GM23338 (cell line): Measurements from ENCODE around the gene SH3RF3. TPM values are rescaled to one million over a fixed set of nuclear protein-coding genes. Genes with fewer than 3 reads are reported as not detected.

Experiments used
- ATAC-seq: fragments of 200-7000 bp; cut with Tn5 transposase; 3 replicates; pipeline ENCODE4 v1.9.1; 2020
- DNase-seq: peaks from one replicate; pipeline ENCODE4 v3.0.0-alpha.2; 2015; ENCODE audit warnings: low spot score
- H2AFZ ChIP-seq: fragments of 200-600 bp; sonication (generic); 2 replicates; pipeline ENCODE4 v1.8.0; 2016; ENCODE audit warnings: antibody characterized with exemption, mild to moderate bottlenecking, moderate library complexity
- H3F3A ChIP-seq: fragments of 200-600 bp; sonication (generic); replicated peaks from 2 replicates; pipeline ENCODE4 v1.8.0; 2017; ENCODE audit warnings: antibody characterized with exemption, mixed run types, low read depth
- H3K27ac ChIP-seq: fragments of 200-600 bp; sonication (generic); 2 replicates; pipeline ENCODE4 v1.6.1; 2016; ENCODE audit warnings: low read depth
- H3K27me3 ChIP-seq: fragments of 200-600 bp; sonication (generic); 2 replicates; pipeline ENCODE4 v1.8.0; 2016; ENCODE audit warnings: mild to moderate bottlenecking, mixed run types, moderate library complexity; ENCODE audit not compliant: insufficient read depth
- H3K36me3 ChIP-seq: fragments of 200-600 bp; sonication (generic); 2 replicates; pipeline ENCODE4 v1.8.0; 2016; ENCODE audit warnings: mild to moderate bottlenecking; ENCODE audit not compliant: insufficient read depth
- H3K4me1 ChIP-seq: fragments of 200-600 bp; sonication (generic); 2 replicates; pipeline ENCODE4 v1.8.0; 2016; ENCODE audit warnings: mild to moderate bottlenecking, moderate library complexity; ENCODE audit not compliant: insufficient read depth
- H3K4me2 ChIP-seq: fragments of 200-600 bp; sonication (generic); 2 replicates; pipeline ENCODE4 v1.7.1; 2017; ENCODE audit warnings: mixed run types
- H3K4me3 ChIP-seq: fragments of 200-600 bp; sonication (generic); 2 replicates; pipeline ENCODE4 v1.6.1; 2016; ENCODE audit warnings: mixed run types
- H3K79me2 ChIP-seq: fragments of 200-600 bp; sonication (generic); replicated peaks from 2 replicates; pipeline ENCODE4 v1.8.0; 2017; ENCODE audit warnings: mild to moderate bottlenecking; ENCODE audit not compliant: insufficient read depth
- H3K9me2 ChIP-seq: fragments of 200-600 bp; sonication (generic); 2 replicates; pipeline ENCODE4 v1.8.0; 2017; ENCODE audit not compliant: insufficient read depth
- H4K20me1 ChIP-seq: fragments of 200-600 bp; sonication (generic); replicated peaks from 2 replicates; pipeline ENCODE4 v1.8.0; 2017; ENCODE audit warnings: mild to moderate bottlenecking; ENCODE audit not compliant: insufficient read depth
- H3K27ac Mint-ChIP-seq: 2 replicates; pipeline ENCODE4 v1.8.0; 2020; ENCODE audit warnings: inconsistent platforms, mild to moderate bottlenecking, moderate library complexity, mixed read lengths
- H3K27me3 Mint-ChIP-seq: 3 replicates; pipeline ENCODE4 v1.8.0; 2022; ENCODE audit warnings: low read depth, mild to moderate bottlenecking, moderate library complexity, mixed read lengths, inconsistent platforms; ENCODE audit not compliant: insufficient read depth, poor library complexity
- H3K36me3 Mint-ChIP-seq: 3 replicates; pipeline ENCODE4 v1.8.0; 2021; ENCODE audit warnings: low read depth, mild to moderate bottlenecking, inconsistent platforms, moderate library complexity, mixed read lengths
- H3K4me1 Mint-ChIP-seq: 3 replicates; pipeline ENCODE4 v1.8.0; 2020; ENCODE audit warnings: mild to moderate bottlenecking, inconsistent platforms, mixed read lengths
- H3K4me3 Mint-ChIP-seq: 3 replicates; pipeline ENCODE4 v1.8.0; 2021; ENCODE audit warnings: moderate library complexity, mild to moderate bottlenecking, inconsistent platforms, mixed read lengths
- H3K9me3 Mint-ChIP-seq: 3 replicates; pipeline ENCODE4 v1.8.0; 2020; ENCODE audit warnings: moderate library complexity, mild to moderate bottlenecking, inconsistent platforms, mixed read lengths
- CREB1 ChIP-seq: fragments of 250-450 bp; sonication (Bioruptor Pico); IDR thresholded peaks from 2 replicates; pipeline ENCODE4 v1.5.0; 2020; ENCODE audit warnings: low read depth, mild to moderate bottlenecking, moderate library complexity
- CTCF ChIP-seq, 2 experiments: fragments of 200-600 bp in 1 of 2; sonication (generic) in 1 of 2; conservative IDR thresholded peaks; 2 replicates each; pipeline versions ENCODE4 v1.5.1 to v1.6.1; 2016 to 2017; ENCODE audit warnings: antibody characterized with exemption in 2 of 2, low read depth in 2 of 2, mild to moderate bottlenecking in 2 of 2, moderate library complexity in 1 of 2
- ETS1 ChIP-seq: IDR thresholded peaks from 2 replicates; pipeline ENCODE4 v1.6.1; 2016; ENCODE audit warnings: antibody characterized with exemption
- EZH2 ChIP-seq: fragments of 200-600 bp; sonication (generic); IDR thresholded peaks from one replicate; pipeline ENCODE4 v1.8.0; 2017; ENCODE audit warnings: antibody characterized with exemption, mild to moderate bottlenecking, low read depth; ENCODE audit not compliant: unreplicated experiment
- NANOG ChIP-seq: IDR thresholded peaks from 2 replicates; pipeline ENCODE4 v1.6.1; 2016; ENCODE audit warnings: antibody characterized with exemption, borderline replicate concordance
- REST ChIP-seq: IDR thresholded peaks from one replicate; pipeline ENCODE4 v1.6.1; 2018; ENCODE audit warnings: antibody characterized with exemption; ENCODE audit not compliant: unreplicated experiment
- STAT1 ChIP-seq: IDR thresholded peaks from one replicate; pipeline ENCODE4 v1.6.1; 2016; ENCODE audit warnings: antibody characterized with exemption; ENCODE audit not compliant: unreplicated experiment
- ZNF331 ChIP-seq: fragments of 250-450 bp; sonication (Bioruptor Pico); IDR thresholded peaks from 2 replicates; pipeline ENCODE4 v1.5.0; 2020; ENCODE audit warnings: low read depth, mild to moderate bottlenecking, moderate library complexity
- ZNF462 ChIP-seq: fragments of 250-450 bp; sonication (Bioruptor Pico); IDR thresholded peaks from 2 replicates; pipeline ENCODE4 v1.5.0; 2020; ENCODE audit warnings: mild to moderate bottlenecking, moderate library complexity
- polyA plus RNA-seq: library from polyadenylated mRNA; unstranded; fragments of >200 nt; fragmentation: Nextera tagmentation; extraction: Ambion mirVana; gene quantifications from 2 replicates; pipeline ENCODE4 v1.2.1, GENCODE V29; 2016
- total RNA-seq: library from RNA; depleted of rRNA; stranded (reverse); fragments of >200 nt; shearing (Covaris generic); gene quantifications from 2 replicates; pipeline ENCODE4 v1.2.3, GENCODE V29; 2014

SH3RF3 gene
- total and polyA plus RNA-seq, 2 experiments from 2014 or later, result 0.11 to 0.63 TPM

- H3K4me3 Mint-ChIP-seq, result no peak overlapping the region
- no peak for ATAC-seq
- Histone ChIP-seq H3K4me1 (no peaks in the 10 kb centered on the region), H3K79me2 (no peaks in the 10 kb centered on the region), H3K27ac (no peak overlapping the region), H2AFZ (no peak overlapping the region), H3K4me2 (no peak overlapping the region), H3K9me2 (no peaks in the 10 kb centered on the region), H3K27me3 (no peaks in the 10 kb centered on the region), H4K20me1 (no peaks in the 10 kb centered on the region), H3F3A (no peaks in the 10 kb centered on the region), H3K36me3 (no peaks in the 10 kb centered on the region), H3K4me3 (no peak overlapping the region)
- H3K9me3 Mint-ChIP-seq, result no peaks in the 10 kb centered on the region
- H3K27ac Mint-ChIP-seq, result no peak overlapping the region
- no peaks in the 10 kb centered on the region for H3K36me3 Mint-ChIP-seq
- DNase-seq, result no peak
- peaks cover 4% of the 10 kb centered on the region for H3K27me3 Mint-ChIP-seq
- no peak for TF ChIP-seq ZNF462 (CRISPR knock-in tag)
- no peak for TF ChIP-seq EZH2
- TF ChIP-seq STAT1, result no peak
- no peak for TF ChIP-seq NANOG
- peaks cover 18% of the 10 kb centered on the region for H3K4me1 Mint-ChIP-seq
Measured at GRCh38 chr2:109393662-109393972, 264.6 kb downstream of the SH3RF3 start.

GRCh38 chr2:109395494-109396201 lies 266.6 kb downstream of the SH3RF3 start:
- Mint-ChIP-seq H3K9me3 (no peaks in the 10 kb centered on the region), H3K4me1 (peaks cover 15% of the 10 kb centered on the region; the same call in 2 of the 3 replicates)
- ATAC-seq, result no peak
- no peak for TF ChIP-seq CTCF (conservative IDR thresholded peaks at IDR 0.05; ENCODE audit: low read depth in 2 of 2)
- TF ChIP-seq ZNF331 (CRISPR knock-in tag), result no peak
- no peak for TF ChIP-seq CREB1 (CRISPR knock-in tag)
- no peak for TF ChIP-seq EZH2
- no peak for TF ChIP-seq REST
- TF ChIP-seq ETS1, result no peak

More at GRCh38 chr2:109395494-109396201, 266.6 kb downstream of the SH3RF3 start:
- Histone ChIP-seq H3K4me3 (no peak overlapping the region), H3F3A (no peaks in the 10 kb centered on the region), H3K79me2 (no peaks in the 10 kb centered on the region), H3K4me2 (no peak overlapping the region), H4K20me1 (no peaks in the 10 kb centered on the region), H3K27me3 (no peaks in the 10 kb centered on the region), H3K4me1 (no peaks in the 10 kb centered on the region), H2AFZ (no peak overlapping the region), H3K36me3 (no peaks in the 10 kb centered on the region), H3K9me2 (no peaks in the 10 kb centered on the region), H3K27ac (no peak overlapping the region)
- H3K4me3 Mint-ChIP-seq, result no peak overlapping the region
- H3K27me3 Mint-ChIP-seq, result peaks cover 11% of the 10 kb centered on the region
- DNase-seq, result no peak
- H3K27ac Mint-ChIP-seq, result no peak overlapping the region
- no peaks in the 10 kb centered on the region for H3K36me3 Mint-ChIP-seq
